ENCODE data around the gene C1QTNF4.
"Not testable (repeated sequence)": the region's sequence is repeated elsewhere in the genome, so short reads cannot be mapped to it uniquely, and the experiment has no call there.

DNA sequence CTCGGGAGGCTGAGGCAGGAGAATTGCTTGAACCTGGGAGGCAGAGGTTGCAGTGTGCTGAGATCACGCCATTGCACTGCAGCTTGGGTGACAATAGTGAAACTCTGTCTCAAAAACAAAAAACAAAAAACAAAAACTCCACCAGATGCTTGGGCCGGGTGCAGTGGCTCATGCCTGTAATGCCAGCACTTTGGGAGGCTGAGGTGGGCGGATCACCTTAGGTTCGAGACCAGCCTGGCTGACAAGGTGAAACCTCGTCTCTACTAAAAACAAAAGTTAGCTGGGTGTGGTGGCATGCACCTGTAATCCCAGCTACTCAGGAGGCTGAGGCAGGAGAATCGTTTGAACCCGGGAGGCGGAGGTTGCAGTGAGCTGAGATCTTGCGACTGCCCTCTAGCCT lies 29.8 kb downstream of the C1QTNF4 start:
- TF ChIP-seq, protein P1, sequence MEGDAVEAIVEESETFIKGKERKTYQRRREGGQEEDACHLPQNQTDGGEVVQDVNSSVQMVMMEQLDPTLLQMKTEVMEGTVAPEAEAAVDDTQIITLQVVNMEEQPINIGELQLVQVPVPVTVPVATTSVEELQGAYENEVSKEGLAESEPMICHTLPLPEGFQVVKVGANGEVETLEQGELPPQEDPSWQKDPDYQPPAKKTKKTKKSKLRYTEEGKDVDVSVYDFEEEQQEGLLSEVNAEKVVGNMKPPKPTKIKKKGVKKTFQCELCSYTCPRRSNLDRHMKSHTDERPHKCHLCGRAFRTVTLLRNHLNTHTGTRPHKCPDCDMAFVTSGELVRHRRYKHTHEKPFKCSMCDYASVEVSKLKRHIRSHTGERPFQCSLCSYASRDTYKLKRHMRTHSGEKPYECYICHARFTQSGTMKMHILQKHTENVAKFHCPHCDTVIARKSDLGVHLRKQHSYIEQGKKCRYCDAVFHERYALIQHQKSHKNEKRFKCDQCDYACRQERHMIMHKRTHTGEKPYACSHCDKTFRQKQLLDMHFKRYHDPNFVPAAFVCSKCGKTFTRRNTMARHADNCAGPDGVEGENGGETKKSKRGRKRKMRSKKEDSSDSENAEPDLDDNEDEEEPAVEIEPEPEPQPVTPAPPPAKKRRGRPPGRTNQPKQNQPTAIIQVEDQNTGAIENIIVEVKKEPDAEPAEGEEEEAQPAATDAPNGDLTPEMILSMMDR (IDR thresholded peaks at IDR 0.05), result not testable (repeated sequence)
- not testable (repeated sequence) for TF ChIP-seq EZH2, EZH2phosphoT487 (IDR thresholded peaks at IDR 0.05)

All from neural progenitor cell (in vitro differentiated cells).